ENCODE data around the gene SAMD1.

- TF ChIP-seq CTCF (IDR thresholded peaks at IDR 0.05) (peak; percentile 46), ZFX (IDR thresholded peaks at IDR 0.05; ENCODE audit: borderline replicate concordance) (no peak)
Measured at GRCh38 chr19:14091081-14091812, 696 bp upstream of the SAMD1 start.
